Effector memory CD4-positive, alpha-beta T cell (primary cell): Measurements from ENCODE around the gene IPP.

Source experiments
- DNase-seq, 3 donors: peaks; one replicate each; pipeline ENCODE4 v3.0.0-alpha.2; 2020
- H3K27ac ChIP-seq: 2 replicates; pipeline ENCODE4 v1.7.0; 2013; ENCODE audit warnings: mild to moderate bottlenecking, low read length, moderate library complexity; ENCODE audit not compliant: insufficient read depth, poor library complexity, severe bottlenecking
- H3K27me3 ChIP-seq: replicated peaks from 2 replicates; pipeline ENCODE4 v1.7.0; 2013; ENCODE audit warnings: mild to moderate bottlenecking, low read length; ENCODE audit not compliant: insufficient read depth, control insufficient read depth, poor library complexity, severe bottlenecking
- H3K36me3 ChIP-seq: 2 replicates; pipeline ENCODE4 v1.7.0; 2013; ENCODE audit warnings: mild to moderate bottlenecking, low read length, moderate library complexity; ENCODE audit not compliant: control insufficient read depth, insufficient read depth
- H3K4me1 ChIP-seq: 2 replicates; pipeline ENCODE4 v1.7.0; 2013; ENCODE audit warnings: low read length, mild to moderate bottlenecking; ENCODE audit not compliant: control insufficient read depth, insufficient read depth, poor library complexity, severe bottlenecking
- H3K4me3 ChIP-seq: 2 replicates; pipeline ENCODE4 v1.7.0; 2013; ENCODE audit warnings: low read length, low read depth, mild to moderate bottlenecking; ENCODE audit not compliant: insufficient read depth, poor library complexity, severe bottlenecking
- H3K9me3 ChIP-seq: 2 replicates; pipeline ENCODE4 v1.7.0; 2013; ENCODE audit warnings: mild to moderate bottlenecking, low read length, moderate library complexity; ENCODE audit not compliant: control insufficient read depth

Gene IPP

GRCh38 chr1:45669859-45670655 is 80.4 kb downstream of the IPP start:
- no peak overlapping the region for H3K27ac ChIP-seq
- no peaks in the 10 kb centered on the region for H3K36me3 ChIP-seq
- DNase-seq: no peak
- no peaks in the 10 kb centered on the region for H3K9me3 ChIP-seq
- H3K4me1 ChIP-seq: no peaks in the 10 kb centered on the region
- H3K27me3 ChIP-seq: no peaks in the 10 kb centered on the region
- H3K4me3 ChIP-seq: no peak overlapping the region

- Histone ChIP-seq H3K4me3 (no peak overlapping the region), H3K36me3 (no peaks in the 10 kb centered on the region), H3K9me3 (no peaks in the 10 kb centered on the region), H3K4me1 (no peaks in the 10 kb centered on the region), H3K27ac (no peak overlapping the region), H3K27me3 (no peaks in the 10 kb centered on the region)
- DNase-seq: no peak
These were observed 81.1 kb downstream of the IPP start for GRCh38 chr1:45669379-45669778.

- H3K9me3 ChIP-seq: no peaks in the 10 kb centered on the region
- H3K4me1 ChIP-seq: no peaks in the 10 kb centered on the region
- no peak overlapping the region for H3K27ac ChIP-seq
- H3K36me3 ChIP-seq: no peaks in the 10 kb centered on the region
- no peak for DNase-seq
- no peak overlapping the region for H3K4me3 ChIP-seq
- no peaks in the 10 kb centered on the region for H3K27me3 ChIP-seq
These were observed 81.9 kb downstream of the IPP start for GRCh38 chr1:45668526-45668925.

- Histone ChIP-seq H3K36me3 (no peaks in the 10 kb centered on the region), H3K4me1 (no peaks in the 10 kb centered on the region), H3K4me3 (no peak overlapping the region), H3K27me3 (no peaks in the 10 kb centered on the region), H3K9me3 (no peaks in the 10 kb centered on the region), H3K27ac (no peak overlapping the region)
- DNase-seq: no peak
These were observed 82.9 kb downstream of the IPP start for GRCh38 chr1:45667321-45668111.

- Histone ChIP-seq H3K4me1 (no peaks in the 10 kb centered on the region), H3K9me3 (no peaks in the 10 kb centered on the region), H3K27me3 (no peaks in the 10 kb centered on the region), H3K27ac (no peak overlapping the region), H3K4me3 (no peak overlapping the region), H3K36me3 (no peaks in the 10 kb centered on the region)
- no peak for DNase-seq
These were observed 83.6 kb downstream of the IPP start for GRCh38 chr1:45666836-45667235.

- Histone ChIP-seq H3K36me3 (peaks cover 50% of the 10 kb centered on the region), H3K27ac (no peak overlapping the region)
These were observed 90.1 kb downstream of the IPP start for GRCh38 chr1:45660336-45660735.

DNA sequence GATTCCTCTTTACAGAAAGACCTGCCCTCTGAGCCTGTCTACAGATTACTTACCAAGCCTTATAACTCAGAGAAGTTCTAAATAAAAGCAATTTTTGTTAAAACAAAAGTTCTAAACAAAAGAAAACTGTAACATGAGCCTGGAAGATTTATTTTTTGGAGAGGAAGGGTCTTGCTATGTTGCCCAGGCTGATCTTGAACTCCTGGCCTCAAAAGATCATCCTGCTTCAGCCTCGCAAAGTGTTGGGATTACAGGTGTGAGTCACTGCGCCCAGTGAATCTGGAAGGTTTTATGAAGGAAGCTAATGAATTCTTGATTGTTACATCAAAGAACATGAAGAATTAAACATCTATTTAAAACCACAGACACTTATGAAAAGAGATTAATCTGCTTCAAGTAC is 91.2 kb downstream of the IPP start:
- no peak overlapping the region for H3K27ac ChIP-seq
- peaks cover 61% of the 10 kb centered on the region for H3K36me3 ChIP-seq

More at GRCh38 chr1:45660336-45660735, 90.1 kb downstream of the IPP start:
- no peak for DNase-seq
- Histone ChIP-seq H3K9me3 (no peaks in the 10 kb centered on the region), H3K4me3 (no peak overlapping the region), H3K4me1 (no peaks in the 10 kb centered on the region), H3K27me3 (no peaks in the 10 kb centered on the region)

GRCh38 chr1:45658171-45658570 is 92.3 kb downstream of the IPP start:
- Histone ChIP-seq H3K36me3 (peaks cover 68% of the 10 kb centered on the region), H3K27ac (no peak overlapping the region), H3K4me3 (no peak overlapping the region), H3K27me3 (no peaks in the 10 kb centered on the region), H3K9me3 (no peaks in the 10 kb centered on the region), H3K4me1 (no peaks in the 10 kb centered on the region)
- no peak for DNase-seq

More for the DNA sequence above, 91.2 kb downstream of the IPP start:
- Histone ChIP-seq H3K27me3 (no peaks in the 10 kb centered on the region), H3K4me3 (no peak overlapping the region), H3K9me3 (no peaks in the 10 kb centered on the region), H3K4me1 (no peaks in the 10 kb centered on the region)
- DNase-seq: no peak

DNA sequence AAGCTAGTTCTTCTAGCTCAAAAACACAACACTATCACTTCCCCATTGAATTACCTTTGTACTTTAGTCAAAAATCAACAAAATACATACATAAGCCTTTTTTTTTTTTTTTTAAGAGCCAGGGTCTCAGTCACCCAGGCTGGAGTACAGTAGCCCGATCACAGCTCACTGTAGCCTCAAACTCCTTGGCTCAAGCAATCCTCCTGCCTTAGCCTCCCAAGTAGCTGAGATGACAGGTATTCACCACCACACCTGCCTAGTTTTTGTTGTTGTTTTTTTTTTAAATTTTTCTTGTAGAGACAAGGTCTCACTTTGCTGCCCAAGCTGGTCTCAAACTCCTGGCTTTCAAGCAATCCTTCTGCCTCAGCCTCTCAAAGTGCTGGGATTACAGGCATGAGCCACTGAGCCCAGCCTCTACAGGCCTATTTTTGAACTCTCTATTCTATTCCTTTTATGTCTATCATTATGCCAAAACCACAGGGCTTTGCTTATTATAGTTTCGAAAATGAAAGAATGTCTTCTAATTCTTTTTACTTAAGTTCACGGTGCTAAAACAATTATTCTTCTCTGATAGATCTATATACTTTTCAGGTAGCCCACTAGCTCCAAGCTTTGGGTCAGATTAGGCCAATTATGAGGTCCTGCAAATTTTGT is 93.8 kb downstream of the IPP start:
- no peaks in the 10 kb centered on the region for H3K9me3 ChIP-seq
- H3K4me1 ChIP-seq: no peaks in the 10 kb centered on the region
- DNase-seq: no peak
- H3K4me3 ChIP-seq: no peak overlapping the region
- peaks cover 78% of the 10 kb centered on the region for H3K36me3 ChIP-seq
- H3K27me3 ChIP-seq: no peaks in the 10 kb centered on the region
- no peak overlapping the region for H3K27ac ChIP-seq
